ENCODE data around the gene MYO1B. TPM values are rescaled to one million over a fixed set of nuclear protein-coding genes. Genes with fewer than 3 reads are reported as not detected.

Gene MYO1B
- polyA plus RNA-seq, 1 donor (not counting 4 experiments of a cell fraction or from before 2014, with no cell fraction given): 277 TPM

- H3K4me2 ChIP-seq (ENCODE audit: control insufficient read depth, extremely low read depth, insufficient read depth, low read depth, low read length): peak overlapping the region; percentile 70
- peak overlapping the region; percentile 94 for H3K27ac ChIP-seq (ENCODE audit: control insufficient read depth, insufficient read depth, low read length)
- FAIRE-seq: peak; percentile 94
- no peaks in the 10 kb centered on the region for H3K9me1 ChIP-seq (ENCODE audit: control insufficient read depth, extremely low read depth, insufficient read depth, low read length)
- H3K4me3 ChIP-seq (ENCODE audit: control insufficient read depth in 2 of 3, extremely low read depth in 1 of 3, insufficient read depth in 2 of 3, low read depth in 1 of 3, low read length in 3 of 3): peak overlapping the region in 2 of 3 experiments; percentile 1 to 6
- dilution Hi-C loops (cut with MboI; ENCODE audit: extremely low pct_ligation_motif_present, low sequenced_read_pairs): no loop called here
- no peaks in the 10 kb centered on the region for H3K9me3 ChIP-seq (ENCODE audit: control insufficient read depth, low read depth, low read length)
- peak overlapping the region; percentile 86 for H3K9ac ChIP-seq (ENCODE audit: control insufficient read depth, extremely low read depth, insufficient read depth, low read length)
- H3K27me3 ChIP-seq (ENCODE audit: control insufficient read depth, extremely low read depth, insufficient read depth, low read length): no peaks in the 10 kb centered on the region
- DNase-seq (ENCODE audit: low read depth, low spot score): peak; percentile 84
- no peaks in the 10 kb centered on the region for H3K79me2 ChIP-seq (ENCODE audit: control insufficient read depth, insufficient read depth, low read length)
- no peaks in the 10 kb centered on the region for H3K36me3 ChIP-seq (ENCODE audit: control insufficient read depth in 2 of 2, extremely low read depth in 1 of 2, insufficient read depth in 2 of 2, low read length in 2 of 2)
- H3K4me1 ChIP-seq (ENCODE audit: control insufficient read depth, extremely low read depth, insufficient read depth, low read length): peaks cover 23% of the 10 kb centered on the region
- H4K20me1 ChIP-seq (ENCODE audit: control insufficient read depth, extremely low read depth, insufficient read depth, low read length): no peaks in the 10 kb centered on the region
- no peak for TF ChIP-seq EZH2 (IDR thresholded peaks at IDR 0.05; ENCODE audit: low read length)
- TF ChIP-seq CTCF (optimal IDR thresholded peaks at IDR 0.05 in 1 of 3, IDR thresholded peaks at IDR 0.05 in 1 of 3, conservative IDR thresholded peaks at IDR 0.05 in 1 of 3; ENCODE audit: extremely low read depth in 1 of 3, insufficient read depth in 2 of 3, low read length in 3 of 3): no peak
- H2AFZ ChIP-seq (ENCODE audit: control insufficient read depth, low read length): no peak overlapping the region
Observed at GRCh38 chr2:191202209-191202721, 42.9 kb upstream of the MYO1B start.

GRCh38 chr2:191202881-191203397 is 42.3 kb upstream of the MYO1B start:
- H3K4me2 ChIP-seq (ENCODE audit: control insufficient read depth, extremely low read depth, insufficient read depth, low read depth, low read length): peak overlapping the region; percentile 70
- peak overlapping the region; percentile 45 for H2AFZ ChIP-seq (ENCODE audit: control insufficient read depth, low read length)
- no peaks in the 10 kb centered on the region for H3K9me1 ChIP-seq (ENCODE audit: control insufficient read depth, extremely low read depth, insufficient read depth, low read length)
- no peaks in the 10 kb centered on the region for H3K36me3 ChIP-seq (ENCODE audit: control insufficient read depth in 2 of 2, extremely low read depth in 1 of 2, insufficient read depth in 2 of 2, low read length in 2 of 2)
- peaks cover 23% of the 10 kb centered on the region for H3K4me1 ChIP-seq (ENCODE audit: control insufficient read depth, extremely low read depth, insufficient read depth, low read length)
- H3K9me3 ChIP-seq (ENCODE audit: control insufficient read depth, low read depth, low read length): no peaks in the 10 kb centered on the region
- H3K27ac ChIP-seq (ENCODE audit: control insufficient read depth, insufficient read depth, low read length): peak overlapping the region; percentile 94
- dilution Hi-C loops (cut with MboI; ENCODE audit: extremely low pct_ligation_motif_present, low sequenced_read_pairs): no loop called here
- peak overlapping the region; percentile 86 for H3K9ac ChIP-seq (ENCODE audit: control insufficient read depth, extremely low read depth, insufficient read depth, low read length)
- H3K27me3 ChIP-seq (ENCODE audit: control insufficient read depth, extremely low read depth, insufficient read depth, low read length): no peaks in the 10 kb centered on the region
- TF ChIP-seq EZH2 (IDR thresholded peaks at IDR 0.05; ENCODE audit: low read length) (no peak), CTCF (optimal IDR thresholded peaks at IDR 0.05 in 1 of 3, IDR thresholded peaks at IDR 0.05 in 1 of 3, conservative IDR thresholded peaks at IDR 0.05 in 1 of 3; ENCODE audit: extremely low read depth in 1 of 3, insufficient read depth in 2 of 3, low read length in 3 of 3) (no peak)
- peak overlapping the region in 2 of 3 experiments; percentile 1 to 6 for H3K4me3 ChIP-seq (ENCODE audit: control insufficient read depth in 2 of 3, extremely low read depth in 1 of 3, insufficient read depth in 2 of 3, low read depth in 1 of 3, low read length in 3 of 3)
- FAIRE-seq (no peak), DNase-seq (ENCODE audit: low read depth, low spot score) (peak; percentile 70)
- H3K79me2 ChIP-seq (ENCODE audit: control insufficient read depth, insufficient read depth, low read length): no peaks in the 10 kb centered on the region
- H4K20me1 ChIP-seq (ENCODE audit: control insufficient read depth, extremely low read depth, insufficient read depth, low read length): no peaks in the 10 kb centered on the region
